ENCODE results near the gene CEP170B.

The CEP170B gene

GRCh38 chr14:104858811-104859426 lies 6.1 kb upstream of the CEP170B start:
- H3K4me3 ChIP-seq (ENCODE audit: low read length), result no peak overlapping the region
- H3K9me3 ChIP-seq (ENCODE audit: control insufficient read depth, insufficient read depth, low read length), result no peaks in the 10 kb centered on the region
- no peaks in the 10 kb centered on the region for H3K36me3 ChIP-seq (ENCODE audit: control insufficient read depth, low read length)
- H3K79me2 ChIP-seq (ENCODE audit: control insufficient read depth, low read length), result no peaks in the 10 kb centered on the region
- no peak overlapping the region for H3K4me2 ChIP-seq (ENCODE audit: low read length)
- no peaks in the 10 kb centered on the region for H4K20me1 ChIP-seq (ENCODE audit: control insufficient read depth, insufficient read depth, low read depth, low read length)
- H3K4me1 ChIP-seq (ENCODE audit: control insufficient read depth, low read length), result no peaks in the 10 kb centered on the region
- no peak for TF ChIP-seq CTCF (IDR thresholded peaks at IDR 0.05; ENCODE audit: low read depth, low read length, poor library complexity, severe bottlenecking)
- no peak for TF ChIP-seq EZH2phosphoT487 (IDR thresholded peaks at IDR 0.05; ENCODE audit: borderline replicate concordance, low read length)
- H3K9me2 ChIP-seq (replicated peaks; ENCODE audit: control insufficient read depth, low read length), result no peaks in the 10 kb centered on the region
- peaks cover 10% of the 10 kb centered on the region for H3K27me3 ChIP-seq (ENCODE audit: control insufficient read depth, low read length)
- no peak overlapping the region for H3K27ac ChIP-seq (ENCODE audit: low read depth, low read length)
- H3F3A ChIP-seq (ENCODE audit: control insufficient read depth, insufficient read depth), result 0 out of 2 replicates have a peak, but pooled peaks cover 2% of the 10 kb centered on the region

- H3F3A ChIP-seq (ENCODE audit: control insufficient read depth, insufficient read depth), result 0 out of 2 replicates have a peak, but pooled peaks cover 2% of the 10 kb centered on the region
- no peak for TF ChIP-seq EZH2phosphoT487 (IDR thresholded peaks at IDR 0.05; ENCODE audit: borderline replicate concordance, low read length)
- no peak for TF ChIP-seq CTCF (IDR thresholded peaks at IDR 0.05; ENCODE audit: low read depth, low read length, poor library complexity, severe bottlenecking)
- H4K20me1 ChIP-seq (ENCODE audit: control insufficient read depth, insufficient read depth, low read depth, low read length), result no peaks in the 10 kb centered on the region
- H3K27ac ChIP-seq (ENCODE audit: low read depth, low read length), result no peak overlapping the region
- no peak overlapping the region for H3K4me2 ChIP-seq (ENCODE audit: low read length)
- peaks cover 19% of the 10 kb centered on the region for H3K27me3 ChIP-seq (ENCODE audit: control insufficient read depth, low read length)
- H3K4me1 ChIP-seq (ENCODE audit: control insufficient read depth, low read length), result no peaks in the 10 kb centered on the region; the same call in 1 of the 2 replicates
- no peaks in the 10 kb centered on the region for H3K9me2 ChIP-seq (replicated peaks; ENCODE audit: control insufficient read depth, low read length)
- no peaks in the 10 kb centered on the region for H3K9me3 ChIP-seq (ENCODE audit: control insufficient read depth, insufficient read depth, low read length)
- no peaks in the 10 kb centered on the region for H3K36me3 ChIP-seq (ENCODE audit: control insufficient read depth, low read length)
- no peak overlapping the region for H3K4me3 ChIP-seq (ENCODE audit: low read length)
- no peaks in the 10 kb centered on the region for H3K79me2 ChIP-seq (ENCODE audit: control insufficient read depth, low read length)
Observed at GRCh38 chr14:104859900-104860299, 5.2 kb upstream of the CEP170B start.

GRCh38 chr14:104860414-104860813 lies 4.7 kb upstream of the CEP170B start:
- H3K4me2 ChIP-seq (ENCODE audit: low read length), result no peak overlapping the region
- no peaks in the 10 kb centered on the region for H3K79me2 ChIP-seq (ENCODE audit: control insufficient read depth, low read length)
- H3K27me3 ChIP-seq (ENCODE audit: control insufficient read depth, low read length), result peaks cover 19% of the 10 kb centered on the region
- H3F3A ChIP-seq (ENCODE audit: control insufficient read depth, insufficient read depth), result 0 out of 2 replicates have a peak, but pooled peaks cover 2% of the 10 kb centered on the region
- no peaks in the 10 kb centered on the region; the same call in 1 of the 2 replicates for H3K4me1 ChIP-seq (ENCODE audit: control insufficient read depth, low read length)
- H4K20me1 ChIP-seq (ENCODE audit: control insufficient read depth, insufficient read depth, low read depth, low read length), result no peaks in the 10 kb centered on the region
- TF ChIP-seq EZH2phosphoT487 (IDR thresholded peaks at IDR 0.05; ENCODE audit: borderline replicate concordance, low read length) (no peak), CTCF (IDR thresholded peaks at IDR 0.05; ENCODE audit: low read depth, low read length, poor library complexity, severe bottlenecking) (no peak)
- H3K27ac ChIP-seq (ENCODE audit: low read depth, low read length), result no peak overlapping the region
- H3K36me3 ChIP-seq (ENCODE audit: control insufficient read depth, low read length), result no peaks in the 10 kb centered on the region
- H3K9me2 ChIP-seq (replicated peaks; ENCODE audit: control insufficient read depth, low read length), result no peaks in the 10 kb centered on the region
- H3K4me3 ChIP-seq (ENCODE audit: low read length), result no peak overlapping the region
- H3K9me3 ChIP-seq (ENCODE audit: control insufficient read depth, insufficient read depth, low read length), result no peaks in the 10 kb centered on the region
